Stimulated activated CD4-positive, alpha-beta T cell treated with anti-CD3 and anti-CD28 coated beads, Interleukin-12 subunit alpha, Interleukin-12 subunit beta, amount 100 ng/mL, for 24 hours (primary cell): ENCODE data around the gene MIGA1.
"Not testable (repeated sequence)": the region's sequence is repeated elsewhere in the genome, so short reads cannot be mapped to it uniquely, and the experiment has no call there.

Experiments
- DNase-seq, 2 experiments: peaks; one replicate each; pipeline ENCODE4 v3.0.0-alpha.2; 2020; ENCODE audit warnings: low read depth in 2 of 2

MIGA1 gene

DNA sequence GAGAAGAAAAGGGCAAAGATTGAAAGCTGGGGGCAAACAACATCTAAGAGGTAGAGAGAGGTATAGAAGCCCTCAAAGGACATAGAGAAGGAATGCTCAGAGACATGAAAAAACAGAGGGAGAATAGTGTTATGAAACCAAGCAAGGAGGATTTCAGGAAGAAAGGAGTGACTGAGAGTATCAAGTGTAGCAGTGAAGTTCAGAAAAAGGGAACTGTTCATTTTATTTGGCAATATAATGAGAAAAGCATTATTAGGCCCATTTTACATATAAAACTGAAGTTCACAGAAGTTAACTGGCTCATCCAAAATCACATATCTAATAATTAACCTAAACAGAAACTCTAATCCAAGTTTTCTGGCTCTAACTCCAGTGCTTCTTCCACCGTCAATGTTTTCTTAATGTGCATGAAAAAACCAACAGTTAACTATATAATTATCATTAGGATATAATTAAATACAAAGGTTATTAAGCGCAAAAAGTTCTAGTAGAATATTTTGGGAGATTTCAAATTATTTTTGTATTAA, 126.6 kb downstream of the MIGA1 start:
- DNase-seq, result no peak

GRCh38 chr1:77906624-77907023, 127.2 kb downstream of the MIGA1 start:
- DNase-seq, result no peak

DNA sequence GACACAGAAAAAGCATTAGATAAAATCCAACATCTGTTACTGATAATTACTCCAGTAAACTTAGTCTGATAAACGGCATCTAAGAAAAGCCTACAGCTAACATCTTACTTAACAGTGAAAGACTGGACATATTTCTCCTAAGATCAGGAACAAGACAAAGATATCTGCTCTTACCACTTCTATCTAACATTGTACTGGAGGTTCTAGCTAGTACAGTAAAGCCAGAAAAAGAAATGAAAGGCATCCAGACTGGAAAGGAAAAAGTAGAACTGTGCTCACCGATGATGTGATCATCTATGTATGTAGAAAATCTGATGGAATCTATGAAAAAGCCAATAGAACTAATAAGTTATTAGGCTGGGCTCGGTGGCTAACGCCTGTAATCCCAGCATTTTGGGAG, 130.7 kb downstream of the MIGA1 start:
- DNase-seq, result no peak

DNA sequence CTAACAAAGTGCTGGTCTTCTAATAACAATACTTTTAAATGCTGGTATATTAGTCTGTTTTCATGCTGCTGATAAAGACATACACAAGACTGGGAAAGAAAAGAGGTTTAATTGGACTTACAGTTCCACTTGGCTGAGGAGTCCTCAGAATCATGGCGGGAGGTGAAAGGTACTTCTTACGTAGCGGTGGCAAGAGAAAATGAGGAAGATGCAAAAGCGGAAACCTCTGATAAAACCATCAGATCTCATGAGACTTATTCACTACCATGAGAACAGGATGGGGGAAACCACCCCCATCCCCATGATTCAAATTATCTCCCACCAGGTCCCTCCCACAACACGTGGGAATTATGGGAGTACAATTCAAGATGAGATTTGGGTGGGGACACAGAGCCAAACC, 139.5 kb downstream of the MIGA1 start:
- DNase-seq, result not testable (repeated sequence)

DNA sequence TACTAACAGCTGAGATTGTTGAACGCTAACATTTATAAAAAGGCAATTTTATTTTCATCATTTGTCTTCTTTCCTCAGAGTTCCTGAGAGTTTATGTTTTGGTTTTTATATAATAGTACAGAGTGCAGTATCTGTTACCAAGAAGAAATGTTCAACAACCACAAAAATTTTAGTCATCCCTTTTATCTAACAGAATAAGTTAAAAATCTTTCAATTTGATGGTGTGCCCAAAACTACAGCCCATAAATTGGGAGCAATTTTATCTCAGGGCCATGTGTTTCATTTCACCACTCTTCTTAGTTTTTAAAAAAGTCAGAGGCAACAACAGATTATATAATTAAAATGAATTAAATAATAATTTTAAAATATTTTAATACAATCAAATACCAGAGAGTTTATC, 146.1 kb downstream of the MIGA1 start:
- DNase-seq, result no peak

- no peak for DNase-seq
These were observed 146.5 kb downstream of the MIGA1 start for GRCh38 chr1:77925956-77926355.

GRCh38 chr1:77926561-77927357, 147.3 kb downstream of the MIGA1 start:
- DNase-seq, result no peak

- DNase-seq, result no peak
These were observed 148.0 kb downstream of the MIGA1 start for GRCh38 chr1:77927414-77927813.
